ENCODE results near the gene PODN. TPM values are rescaled to one million over a fixed set of nuclear protein-coding genes. Genes with fewer than 3 reads are reported as not detected.

PODN gene
- total RNA-seq, 1 experiment from 2014 or later: 0.17 TPM

- H3K4me1 ChIP-seq (ENCODE audit: insufficient read depth, low read length): peaks cover 6% of the 10 kb centered on the region; the same call in 1 of the 2 replicates
- H3K4me3 Mint-ChIP-seq: no peak overlapping the region
- no peak overlapping the region for H3K9ac ChIP-seq (ENCODE audit: extremely low read depth, insufficient read length, low read length)
- no peak overlapping the region for H3T11ph ChIP-seq (ENCODE audit: low read length)
- no peak overlapping the region for H4K5ac ChIP-seq (ENCODE audit: insufficient read length, low read depth, low read length)
- no peak overlapping the region for H2AFZ ChIP-seq (ENCODE audit: low read length)
- H2BK12ac ChIP-seq (ENCODE audit: insufficient read length, low read depth, low read length): no peak overlapping the region
- H3K18ac ChIP-seq (ENCODE audit: insufficient read length, low read depth, low read length): no peak overlapping the region
- H2BK20ac ChIP-seq (ENCODE audit: low read depth, low read length, poor library complexity, severe bottlenecking): no peak overlapping the region
- no peaks in the 10 kb centered on the region for H3K79me1 ChIP-seq (ENCODE audit: insufficient read depth, low read depth, low read length, poor library complexity, severe bottlenecking)
- no peak overlapping the region for H4K8ac ChIP-seq (replicated peaks; ENCODE audit: insufficient read length, low read depth, low read length)
- H3K9me3 ChIP-seq (ENCODE audit: control insufficient read depth, low read depth, low read length): no peaks in the 10 kb centered on the region
- H3K36me3 Mint-ChIP-seq (ENCODE audit: insufficient read depth in 1 of 3, low read depth in 3 of 3): no peaks in the 10 kb centered on the region; a peak in 1 of 7 replicates
- TF ChIP-seq CTCF (conservative IDR thresholded peaks at IDR 0.05): no peak
- no peak overlapping the region for H3K4me2 ChIP-seq (ENCODE audit: insufficient read depth, insufficient read length, low read length)
- H3K27ac Mint-ChIP-seq: no peak overlapping the region
- WGBS (ENCODE audit: extremely low coverage, insufficient read length, low lambda C conversion rate): no CpG with 5 or more reads among the region's 8 CpGs
- H2BK5ac ChIP-seq (ENCODE audit: insufficient read length, low read length): no peak overlapping the region
- H3K27me3 Mint-ChIP-seq (ENCODE audit: low read depth): peaks cover 11% of the 10 kb centered on the region
- no peak for DNase-seq
- H3K27ac ChIP-seq (ENCODE audit: insufficient read length, low read depth, low read length): no peak overlapping the region
- no peaks in the 10 kb centered on the region for H4K20me1 ChIP-seq (ENCODE audit: control insufficient read depth, insufficient read depth, insufficient read length)
- no peak overlapping the region for H2AK5ac ChIP-seq (ENCODE audit: insufficient read length, low read length)
- no peak overlapping the region for H3K56ac ChIP-seq (ENCODE audit: insufficient read length, low read depth, low read length)
- H3K4me1 Mint-ChIP-seq: peaks cover 14 to 33% of the 10 kb centered on the region in 2 experiments
- no peaks in the 10 kb centered on the region for H3K23me2 ChIP-seq (ENCODE audit: insufficient read length, low read depth, low read length, poor library complexity, severe bottlenecking)
- no peak overlapping the region for H3K14ac ChIP-seq (ENCODE audit: insufficient read depth, low read length)
- H3K23ac ChIP-seq (ENCODE audit: insufficient read length, low read depth, low read length): no peak overlapping the region
- H3K9me3 Mint-ChIP-seq: no peaks in the 10 kb centered on the region
- no peak overlapping the region for H4K91ac ChIP-seq (ENCODE audit: insufficient read length, low read depth, low read length)
- no peak overlapping the region for H3K4ac ChIP-seq (ENCODE audit: low read depth, low read length)
- no peak overlapping the region for H2BK120ac ChIP-seq (ENCODE audit: low read depth, low read length, poor library complexity, severe bottlenecking)
- no peaks in the 10 kb centered on the region for H3K79me2 ChIP-seq (ENCODE audit: insufficient read depth, low read length)
- H3K27me3 ChIP-seq (ENCODE audit: insufficient read depth, low read length): no peaks in the 10 kb centered on the region
- H2BK15ac ChIP-seq (ENCODE audit: low read depth, low read length): no peak overlapping the region
Observed at GRCh38 chr1:53084589-53084971, 22.6 kb downstream of the PODN start.

Measured in H9 (cell line).